ENCODE measurements around the gene HSF5. TPM values are rescaled to one million over a fixed set of nuclear protein-coding genes. Genes with fewer than 3 reads are reported as not detected.

The HSF5 gene
- total RNA-seq, 1 donor from 2014 or later: not detected

GRCh38 chr17:58412064-58412703 is 76.0 kb downstream of the HSF5 start:
- intact Hi-C loops (cut with micrococcal nuclease): no loop called here
- H3K9me3 ChIP-seq (replicated peaks): no peaks in the 10 kb centered on the region
- DNase-seq: no peak
- peaks cover 5% of the 10 kb centered on the region for H3K27me3 ChIP-seq (ENCODE audit: low read depth)
- H3K27ac ChIP-seq (replicated peaks): no peak overlapping the region
- H3K4me3 ChIP-seq: no peak overlapping the region
- no peak for TF ChIP-seq CTCF (IDR thresholded peaks at IDR 0.05; ENCODE audit: borderline replicate concordance)
- peaks cover 2% of the 10 kb centered on the region for H3K4me1 ChIP-seq
- H3K36me3 ChIP-seq: no peaks in the 10 kb centered on the region

DNA sequence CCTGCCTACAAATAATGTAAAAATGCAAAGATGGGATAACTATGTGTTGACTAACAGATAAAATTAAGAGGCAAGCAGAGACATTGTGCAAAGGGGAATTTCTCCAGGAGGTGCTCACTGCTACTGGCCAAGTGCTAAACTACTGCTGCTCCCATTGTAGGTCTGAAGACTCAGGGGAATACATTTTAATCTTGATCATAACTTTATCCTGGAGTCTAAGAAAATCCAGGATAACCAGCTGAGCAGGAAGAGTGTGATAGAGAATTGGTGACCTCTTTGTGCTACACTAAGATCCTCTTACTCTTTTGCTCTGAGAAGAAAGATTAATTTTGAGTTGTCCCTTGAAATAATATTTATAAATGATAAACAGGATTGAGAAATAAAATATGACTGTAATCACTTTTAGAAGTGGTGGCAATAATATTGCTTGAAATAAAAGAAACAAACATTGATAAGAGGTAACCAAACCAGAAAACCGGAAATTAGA is 76.8 kb downstream of the HSF5 start:
- no peak overlapping the region for H3K27ac ChIP-seq (replicated peaks)
- no peak for TF ChIP-seq CTCF (IDR thresholded peaks at IDR 0.05; ENCODE audit: borderline replicate concordance)
- no peak for DNase-seq
- no peaks in the 10 kb centered on the region for H3K9me3 ChIP-seq (replicated peaks)
- H3K36me3 ChIP-seq: no peaks in the 10 kb centered on the region
- no peak overlapping the region for H3K4me3 ChIP-seq
- intact Hi-C loops (cut with micrococcal nuclease): no loop called here
- no peaks in the 10 kb centered on the region for H3K4me1 ChIP-seq
- peaks cover 5% of the 10 kb centered on the region for H3K27me3 ChIP-seq (ENCODE audit: low read depth)

DNA sequence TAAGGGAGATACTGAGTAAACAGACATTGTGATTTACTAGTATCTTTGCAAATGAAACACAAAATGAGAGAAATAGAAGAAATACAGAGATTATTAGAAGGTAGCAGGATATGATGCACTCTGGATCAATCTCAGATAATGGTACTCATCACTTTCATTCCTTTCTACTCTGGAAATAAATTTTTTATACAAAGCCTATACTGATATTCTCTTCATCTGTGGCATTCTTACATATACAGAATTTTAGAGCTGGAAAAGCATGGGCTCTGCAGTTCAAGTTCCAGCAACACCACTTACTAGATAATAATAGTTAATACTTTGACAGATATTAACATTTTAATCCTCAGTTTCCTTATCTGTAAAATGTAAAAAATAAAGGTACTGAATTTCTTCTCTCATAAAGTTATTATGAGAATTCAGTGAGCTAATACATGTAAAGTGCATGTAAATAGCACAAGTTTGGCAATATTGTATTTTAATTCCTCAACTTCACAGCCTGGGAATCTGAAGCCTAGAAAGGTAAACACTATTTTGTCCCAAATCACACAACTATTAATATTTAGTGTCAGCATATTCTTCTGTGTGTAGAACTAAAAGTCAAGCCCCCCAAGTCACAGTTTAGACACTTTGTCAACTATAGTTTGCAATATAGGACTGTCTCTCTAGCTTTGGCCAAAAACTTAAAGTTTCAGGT is 77.3 kb downstream of the HSF5 start:
- intact Hi-C loops (cut with micrococcal nuclease): no loop called here
- no peak for TF ChIP-seq CTCF (IDR thresholded peaks at IDR 0.05; ENCODE audit: borderline replicate concordance)
- DNase-seq: no peak
- Histone ChIP-seq H3K27ac (replicated peaks) (no peak overlapping the region), H3K4me3 (no peak overlapping the region), H3K9me3 (replicated peaks) (no peaks in the 10 kb centered on the region), H3K36me3 (no peaks in the 10 kb centered on the region), H3K27me3 (ENCODE audit: low read depth) (peaks cover 5% of the 10 kb centered on the region), H3K4me1 (no peaks in the 10 kb centered on the region)

- peaks cover 5% of the 10 kb centered on the region for H3K27me3 ChIP-seq (ENCODE audit: low read depth)
- H3K9me3 ChIP-seq (replicated peaks): no peaks in the 10 kb centered on the region
- no peak for DNase-seq
- no peaks in the 10 kb centered on the region for H3K4me1 ChIP-seq
- H3K4me3 ChIP-seq: no peak overlapping the region
- intact Hi-C loops (cut with micrococcal nuclease): no loop called here
- TF ChIP-seq CTCF (IDR thresholded peaks at IDR 0.05; ENCODE audit: borderline replicate concordance): no peak
- H3K27ac ChIP-seq (replicated peaks): no peak overlapping the region
- no peaks in the 10 kb centered on the region for H3K36me3 ChIP-seq
Observed at GRCh38 chr17:58409432-58409831, 78.8 kb downstream of the HSF5 start.

DNA sequence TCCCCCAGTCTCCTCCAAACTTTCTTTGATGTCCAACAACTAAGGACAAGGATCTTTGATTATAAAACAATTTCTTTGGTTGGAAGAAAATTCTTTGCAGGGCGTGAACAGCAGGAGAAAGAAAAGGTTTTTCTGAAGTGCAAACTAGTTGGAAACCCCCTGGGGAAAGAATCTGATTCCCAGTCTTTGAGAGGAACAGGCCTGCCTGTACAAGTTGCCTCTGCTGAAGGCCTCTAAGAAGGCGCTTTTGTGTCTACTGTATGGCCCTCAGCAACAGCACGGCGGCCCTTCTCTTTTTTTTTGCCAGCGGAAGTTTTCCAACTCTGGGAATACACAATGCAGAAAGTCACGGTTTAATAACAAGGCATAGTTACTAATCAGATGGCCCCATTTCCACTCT is 84.9 kb downstream of the HSF5 start:
- Histone ChIP-seq H3K9me3 (replicated peaks) (no peaks in the 10 kb centered on the region), H3K36me3 (no peaks in the 10 kb centered on the region), H3K27me3 (ENCODE audit: low read depth) (no peaks in the 10 kb centered on the region), H3K4me1 (no peaks in the 10 kb centered on the region), H3K4me3 (no peak overlapping the region), H3K27ac (replicated peaks) (no peak overlapping the region)
- intact Hi-C loops (cut with micrococcal nuclease): no loop called here
- no peak for TF ChIP-seq CTCF (IDR thresholded peaks at IDR 0.05; ENCODE audit: borderline replicate concordance)
- no peak for DNase-seq
